Subcutaneous abdominal adipose tissue (tissue), 5 donors: ENCODE results near the gene GGA1.

Experiments
- H3K27ac ChIP-seq: one replicate; pipeline ENCODE4 v1.7.0; 2013; ENCODE audit warnings: low read depth, mild to moderate bottlenecking, inconsistent platforms, low read length, moderate library complexity
- H3K27me3 ChIP-seq, 5 donors: one replicate each; pipeline ENCODE4 v1.7.0; 2013; ENCODE audit warnings: low read length in 5 of 5, inconsistent platforms in 1 of 5; ENCODE audit not compliant: control insufficient read depth in 5 of 5, insufficient read depth in 4 of 5
- H3K36me3 ChIP-seq, 5 donors: one replicate each; pipeline ENCODE4 v1.7.0; 2013; ENCODE audit warnings: low read length in 5 of 5; ENCODE audit not compliant: control insufficient read depth in 5 of 5, insufficient read depth in 5 of 5
- H3K4me1 ChIP-seq, 5 donors: one replicate each; pipeline ENCODE4 v1.7.0; 2013; ENCODE audit warnings: low read length in 5 of 5, mild to moderate bottlenecking in 3 of 5, moderate library complexity in 1 of 5; ENCODE audit not compliant: control insufficient read depth in 5 of 5, insufficient read depth in 5 of 5
- H3K4me3 ChIP-seq, 5 donors: one replicate each; pipeline ENCODE4 v1.7.0; 2013; ENCODE audit warnings: low read length in 5 of 5, low read depth in 1 of 5
- H3K9ac ChIP-seq, 5 donors: one replicate each; pipeline ENCODE4 v1.7.0; 2013; ENCODE audit warnings: low read length in 5 of 5, mild to moderate bottlenecking in 4 of 5, moderate library complexity in 3 of 5
- H3K9me3 ChIP-seq, 5 donors: one replicate each; pipeline ENCODE4 v1.7.0; 2013; ENCODE audit warnings: low read length in 5 of 5; ENCODE audit not compliant: control insufficient read depth in 5 of 5
- donor health status: healthy.
- donor health status: healthy.
- donor health status: healthy.
- donor health status: healthy.
- donor health status: healthy.

GGA1 gene

GRCh38 chr22:37564111-37564711, 44.4 kb upstream of the GGA1 start:
- peak overlapping the region in 4 of 5 donors; percentile 31 to 68 (median 52) for H3K9ac ChIP-seq
- H3K4me1 ChIP-seq, result peaks cover 23 to 81% (median 72%) of the 10 kb centered on the region in 5 donors
- H3K4me3 ChIP-seq, result peak overlapping the region in 4 of 5 donors; percentile 15 to 45 (median 20)
- H3K27ac ChIP-seq, result peak overlapping the region; percentile 91
- peaks cover 0 to 37% (median 34%) of the 10 kb centered on the region in 5 donors for H3K36me3 ChIP-seq
- H3K27me3 ChIP-seq, result no peaks in the 10 kb centered on the region
- no peaks in the 10 kb centered on the region for H3K9me3 ChIP-seq

- peaks cover 0 to 44% (median 35%) of the 10 kb centered on the region in 5 donors for H3K36me3 ChIP-seq
- no peak overlapping the region for H3K9ac ChIP-seq
- H3K4me1 ChIP-seq, result peaks cover 23 to 76% (median 65%) of the 10 kb centered on the region in 5 donors
- no peaks in the 10 kb centered on the region for H3K9me3 ChIP-seq
- peak overlapping the region; percentile 23 for H3K27ac ChIP-seq
- no peaks in the 10 kb centered on the region for H3K27me3 ChIP-seq
- H3K4me3 ChIP-seq, result no peak overlapping the region
These were observed 42.8 kb upstream of the GGA1 start for GRCh38 chr22:37565830-37566229.

DNA sequence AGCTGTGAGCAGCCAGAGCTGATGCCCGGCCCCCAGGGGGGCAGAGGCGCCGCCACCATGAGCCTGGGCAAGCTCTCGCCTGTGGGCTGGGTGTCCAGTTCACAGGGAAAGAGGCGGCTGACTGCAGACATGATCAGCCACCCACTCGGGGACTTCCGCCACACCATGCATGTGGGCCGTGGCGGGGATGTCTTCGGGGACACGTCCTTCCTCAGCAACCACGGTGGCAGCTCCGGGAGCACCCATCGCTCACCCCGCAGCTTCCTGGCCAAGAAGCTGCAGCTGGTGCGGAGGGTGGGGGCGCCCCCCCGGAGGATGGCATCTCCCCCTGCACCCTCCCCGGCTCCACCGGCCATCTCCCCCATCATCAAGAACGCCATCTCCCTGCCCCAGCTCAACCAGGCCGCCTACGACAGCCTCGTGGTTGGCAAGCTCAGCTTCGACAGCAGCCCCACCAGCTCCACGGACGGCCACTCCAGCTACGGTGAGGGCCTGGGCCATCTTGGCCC, 42.3 kb upstream of the GGA1 start:
- H3K4me1 ChIP-seq, result peaks cover 23 to 74% (median 60%) of the 10 kb centered on the region in 5 donors

DNA sequence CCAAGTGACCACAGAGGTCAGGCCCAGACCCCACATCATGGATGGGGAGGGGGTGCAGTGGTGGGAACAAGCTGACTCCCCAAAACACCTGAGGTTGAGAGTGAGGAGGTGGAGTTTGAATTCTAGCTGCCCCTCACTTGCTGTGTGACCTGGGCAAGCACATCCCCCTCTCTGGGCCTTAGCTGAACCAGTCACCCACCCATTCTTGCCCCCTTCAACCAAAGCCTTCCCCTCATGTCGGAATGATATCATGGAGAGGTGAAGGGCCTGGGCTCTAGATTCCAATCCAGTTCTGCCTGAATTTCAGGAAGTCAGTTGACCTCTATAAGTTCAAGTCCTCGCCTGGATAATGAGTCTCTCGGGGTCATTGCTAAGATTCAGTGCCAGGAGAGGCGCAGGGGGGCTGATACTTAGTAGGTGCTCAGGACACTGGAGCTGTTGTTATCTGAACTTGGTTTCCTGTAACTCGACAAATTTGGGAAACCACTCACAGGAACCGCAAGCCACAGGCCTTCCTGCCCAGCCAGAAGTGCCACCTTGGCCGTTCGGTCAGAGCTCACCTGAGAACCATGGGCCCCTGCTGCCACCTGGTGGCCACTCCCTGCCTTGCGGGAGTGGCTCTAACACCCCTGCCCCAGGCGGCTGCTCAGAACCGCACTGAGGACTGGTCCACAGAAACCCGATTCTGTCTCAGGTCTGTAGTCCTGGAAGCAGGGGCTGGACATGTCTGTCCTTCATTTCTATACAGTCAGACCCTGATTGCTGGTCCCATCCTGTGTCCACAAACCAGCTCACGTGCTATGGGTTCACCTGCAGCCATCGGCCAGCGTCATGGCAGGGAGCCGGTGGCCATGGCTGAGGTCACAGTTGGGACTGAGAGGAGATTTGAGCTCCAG, 41.5 kb upstream of the GGA1 start:
- Histone ChIP-seq H3K9ac (peak overlapping the region in 2 of 5 donors; percentile 1 to 41), H3K4me1 (peaks cover 20 to 66% (median 53%) of the 10 kb centered on the region in 5 donors), H3K9me3 (no peaks in the 10 kb centered on the region), H3K27me3 (no peaks in the 10 kb centered on the region), H3K36me3 (peaks cover 0 to 50% (median 35%) of the 10 kb centered on the region in 5 donors), H3K4me3 (no peak overlapping the region), H3K27ac (peak overlapping the region; percentile 61)

More for the DNA sequence above, 42.3 kb upstream of the GGA1 start:
- H3K36me3 ChIP-seq, result peaks cover 0 to 47% (median 35%) of the 10 kb centered on the region in 5 donors
- no peak overlapping the region for H3K4me3 ChIP-seq
- H3K9ac ChIP-seq, result peak overlapping the region in 2 of 5 donors; percentile 1 to 41
- H3K27me3 ChIP-seq, result no peaks in the 10 kb centered on the region
- peak overlapping the region; percentile 61 for H3K27ac ChIP-seq
- no peaks in the 10 kb centered on the region for H3K9me3 ChIP-seq

DNA sequence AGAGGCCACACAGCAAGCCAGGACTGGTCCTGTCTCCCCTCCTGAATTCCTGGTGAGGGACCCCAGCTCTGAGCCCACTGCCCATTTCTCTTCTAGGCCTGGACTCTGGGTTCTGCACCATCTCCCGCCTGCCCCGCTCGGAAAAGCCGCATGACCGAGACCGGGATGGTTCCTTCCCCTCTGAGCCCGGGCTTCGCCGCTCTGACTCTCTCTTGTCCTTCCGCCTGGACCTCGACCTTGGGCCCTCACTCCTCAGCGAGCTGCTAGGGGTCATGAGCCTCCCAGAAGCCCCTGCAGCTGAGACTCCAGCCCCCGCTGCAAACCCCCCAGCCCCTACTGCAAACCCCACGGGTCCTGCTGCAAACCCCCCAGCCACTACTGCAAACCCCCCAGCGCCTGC, 40.6 kb upstream of the GGA1 start:
- H3K9ac ChIP-seq, result no peak overlapping the region
- H3K36me3 ChIP-seq, result peaks cover 0 to 50% (median 35%) of the 10 kb centered on the region in 5 donors
- H3K27ac ChIP-seq, result no peak overlapping the region
- H3K4me3 ChIP-seq, result no peak overlapping the region
- H3K9me3 ChIP-seq, result no peaks in the 10 kb centered on the region
- H3K27me3 ChIP-seq, result no peaks in the 10 kb centered on the region
- H3K4me1 ChIP-seq, result peaks cover 17 to 57% (median 44%) of the 10 kb centered on the region in 5 donors

DNA sequence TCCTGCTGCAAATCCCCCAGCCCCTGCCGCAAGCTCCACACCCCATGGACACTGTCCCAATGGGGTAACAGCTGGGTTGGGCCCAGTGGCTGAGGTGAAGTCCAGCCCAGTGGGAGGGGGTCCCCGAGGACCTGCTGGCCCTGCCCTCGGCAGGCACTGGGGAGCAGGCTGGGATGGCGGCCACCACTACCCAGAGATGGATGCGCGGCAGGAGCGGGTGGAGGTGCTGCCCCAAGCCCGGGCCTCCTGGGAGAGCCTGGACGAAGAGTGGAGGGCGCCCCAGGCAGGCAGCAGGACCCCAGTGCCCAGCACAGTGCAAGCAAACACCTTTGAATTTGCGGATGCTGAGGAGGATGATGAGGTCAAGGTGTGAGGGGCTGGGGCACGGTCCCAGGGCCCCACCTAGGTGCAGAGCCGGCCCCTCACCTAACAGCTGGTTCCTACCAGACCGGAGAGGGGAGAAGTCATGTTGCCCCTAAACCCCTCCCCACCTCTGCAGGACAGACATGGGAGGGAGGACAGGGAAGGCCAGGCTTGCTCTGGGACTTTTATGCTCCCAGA, 40.1 kb upstream of the GGA1 start:
- Histone ChIP-seq H3K36me3 (peaks cover 0 to 50% (median 35%) of the 10 kb centered on the region in 5 donors), H3K27me3 (no peaks in the 10 kb centered on the region), H3K9ac (no peak overlapping the region), H3K27ac (no peak overlapping the region), H3K4me3 (no peak overlapping the region), H3K4me1 (peaks cover 15 to 52% (median 39%) of the 10 kb centered on the region in 5 donors), H3K9me3 (no peaks in the 10 kb centered on the region)

DNA sequence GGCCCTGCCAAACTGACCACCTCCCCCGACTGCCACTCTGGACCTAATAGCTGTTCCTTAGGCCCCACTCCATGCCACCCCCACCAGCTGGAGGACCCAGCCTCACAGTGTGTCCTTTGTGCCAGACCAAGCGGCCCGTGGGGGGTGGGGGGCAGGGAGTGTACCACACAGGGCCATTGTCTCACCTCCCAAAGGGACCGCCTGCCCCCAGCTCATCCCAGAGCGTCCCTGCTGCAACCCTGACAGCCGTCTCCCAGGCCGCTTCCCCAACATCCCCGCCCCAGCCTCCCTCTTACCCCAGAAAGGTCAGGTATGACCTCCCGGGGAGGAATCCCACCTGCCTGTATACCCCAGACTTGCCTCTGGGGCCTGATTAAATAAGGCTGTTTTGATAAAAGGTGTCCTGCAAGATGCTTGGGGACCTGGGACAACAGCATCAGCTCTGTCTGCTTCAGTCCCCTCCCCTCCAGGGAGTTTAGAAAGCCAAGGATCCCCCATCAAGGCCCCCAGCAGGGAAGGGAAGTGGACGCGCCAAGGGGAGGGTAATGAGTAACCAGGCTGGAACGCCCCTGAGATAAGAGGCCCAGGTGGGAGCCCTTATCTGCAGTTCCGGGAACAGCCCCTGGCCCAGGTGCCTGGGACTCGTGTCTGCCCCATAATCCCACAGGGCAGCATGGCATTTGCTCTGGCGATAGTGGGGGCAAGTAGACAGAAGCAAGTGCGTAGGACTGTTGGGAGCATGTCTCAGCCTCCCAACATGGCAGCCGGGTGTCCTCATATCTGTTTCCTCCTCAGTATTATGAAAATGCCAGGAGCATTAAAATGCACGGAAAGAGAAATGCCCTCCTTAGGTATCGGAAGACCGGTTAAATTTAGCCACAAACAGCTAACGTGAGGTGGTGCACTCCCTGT, 39.4 kb upstream of the GGA1 start:
- Histone ChIP-seq H3K4me3 (no peak overlapping the region), H3K27me3 (no peaks in the 10 kb centered on the region), H3K9me3 (no peaks in the 10 kb centered on the region), H3K9ac (no peak overlapping the region), H3K4me1 (peaks cover 7 to 45% (median 31%) of the 10 kb centered on the region in 5 donors), H3K27ac (no peak overlapping the region), H3K36me3 (peaks cover 0 to 50% (median 35%) of the 10 kb centered on the region in 5 donors)

- Histone ChIP-seq H3K4me3 (no peak overlapping the region), H3K27ac (no peak overlapping the region), H3K36me3 (peaks cover 0 to 50% (median 34%) of the 10 kb centered on the region in 5 donors), H3K9ac (no peak overlapping the region), H3K9me3 (no peaks in the 10 kb centered on the region), H3K4me1 (peaks cover 4 to 40% (median 28%) of the 10 kb centered on the region in 5 donors), H3K27me3 (no peaks in the 10 kb centered on the region)
These were observed 38.5 kb upstream of the GGA1 start for GRCh38 chr22:37569921-37570660.

DNA sequence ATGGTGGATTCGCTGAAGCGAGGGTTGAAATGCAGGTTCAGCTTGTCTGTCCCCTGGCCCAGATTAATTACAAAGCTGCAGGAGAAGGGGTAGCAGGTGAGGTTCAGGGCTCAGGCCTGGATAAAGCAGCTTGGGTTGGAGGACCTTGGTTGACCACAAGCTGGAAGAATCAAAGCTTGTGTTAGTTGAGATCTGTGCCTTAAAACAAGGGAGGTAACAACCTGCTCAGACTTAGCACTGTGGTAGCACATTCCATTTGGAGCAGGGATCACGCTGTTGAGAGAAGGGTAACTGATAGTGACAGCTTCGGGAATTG, 38.0 kb upstream of the GGA1 start:
- H3K27me3 ChIP-seq, result no peaks in the 10 kb centered on the region
- H3K4me1 ChIP-seq, result peaks cover 4 to 34% (median 28%) of the 10 kb centered on the region in 5 donors
- no peak overlapping the region for H3K4me3 ChIP-seq
- peaks cover 0 to 50% (median 33%) of the 10 kb centered on the region in 5 donors for H3K36me3 ChIP-seq
- no peak overlapping the region for H3K9ac ChIP-seq
- H3K9me3 ChIP-seq, result no peaks in the 10 kb centered on the region
- H3K27ac ChIP-seq, result no peak overlapping the region
